ENCODE data around the gene IL18BP. TPM values are rescaled to one million over a fixed set of nuclear protein-coding genes. Genes with fewer than 3 reads are reported as not detected.

IL18BP gene
- total RNA-seq, 5 donors from 2014 or later (not counting 1 experiment from before 2014, with no cell fraction given) = 18.4 to 29.2 (median 22.4) TPM

DNA sequence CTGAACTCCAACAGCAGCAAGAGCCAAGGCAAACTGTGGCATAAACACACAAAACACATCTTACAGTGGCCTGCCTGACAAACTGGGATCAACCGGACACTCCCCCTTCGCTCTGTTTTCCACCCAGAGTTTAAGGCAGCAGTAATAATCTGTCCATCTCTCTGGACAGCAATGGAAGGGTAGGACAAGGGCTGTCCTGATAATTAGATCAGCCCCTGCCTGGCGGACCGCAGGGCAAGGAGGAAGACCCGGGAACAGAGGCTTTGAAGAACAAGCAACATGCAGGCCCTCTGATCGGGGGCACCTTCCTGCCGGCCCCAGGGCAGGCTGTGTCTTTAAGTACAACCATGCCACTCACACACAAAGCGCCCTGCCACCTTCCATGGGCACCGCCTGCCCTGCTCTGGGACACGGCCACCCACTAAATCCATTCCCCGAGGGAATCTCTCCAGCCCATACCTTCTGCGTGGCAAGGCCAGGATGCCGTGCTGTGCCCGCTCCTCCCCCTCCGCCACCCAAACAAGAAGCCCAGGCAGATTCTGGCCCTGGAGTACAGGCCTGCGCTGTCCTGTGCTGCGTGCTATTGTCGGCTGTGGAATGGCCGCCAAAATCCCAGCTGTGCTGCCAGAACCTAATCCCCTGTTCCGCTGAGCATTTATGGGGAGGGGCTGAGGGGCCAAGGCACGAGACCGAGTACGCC, 42.8 kb downstream of the IL18BP start:
- no peaks in the 10 kb centered on the region for H3K36me3 Mint-ChIP-seq
- peak overlapping the region; percentile 92 for H3K27ac ChIP-seq (ENCODE audit: low read length)
- ChIA-PET CTCF (interaction anchor here (0.6 to 3.1 kb wide), 3 partner anchors 16 to 103 kb away, joined by 4 to 28 read pairs (median 6); no protein-coding TSS in a partner anchor), POLR2A (interaction anchor here in 1 of 2 donors (1.4 to 1.5 kb wide), 2 partner anchors 33 to 71 kb away, joined by 3 to 4 read pairs; partner anchors contain the start of gene ANAPC15)
- WGBS (ENCODE audit: insufficient coverage) = 9% methylated on average over 18 of the region's 23 CpGs
- H3K9me3 ChIP-seq = no peaks in the 10 kb centered on the region
- H3K4me1 ChIP-seq (ENCODE audit: control insufficient read depth in 1 of 2, extremely low read depth in 1 of 2, insufficient read depth in 2 of 2, low read length in 2 of 2) = peaks cover 51 to 64% of the 10 kb centered on the region in 2 experiments
- no peaks in the 10 kb centered on the region for H3K27me3 ChIP-seq (replicated peaks in 1 of 2; ENCODE audit: control insufficient read depth in 2 of 2, extremely low read depth in 1 of 2, insufficient read depth in 2 of 2, low read length in 1 of 2)
- H3K27ac Mint-ChIP-seq = no peak overlapping the region
- no peaks in the 10 kb centered on the region for H3K36me3 ChIP-seq (ENCODE audit: control insufficient read depth in 2 of 2, extremely low read depth in 1 of 2, insufficient read depth in 1 of 2, low read length in 1 of 2)
- H3K9me3 Mint-ChIP-seq = no peaks in the 10 kb centered on the region
- H3K4me3 ChIP-seq (ENCODE audit: control insufficient read depth in 1 of 2, extremely low read depth in 1 of 2, low read length in 1 of 2) = peak overlapping the region; percentile 78 to 81
- H3K27me3 Mint-ChIP-seq = no peaks in the 10 kb centered on the region
- ATAC-seq (replicated peaks in 1 of 4) (peak; percentile 27 to 50 (median 46)), DNase-seq (peak; percentile 2 to 67 (median 41))
- H3K4me1 Mint-ChIP-seq = peaks cover 37 to 46% (median 44%) of the 10 kb centered on the region in 3 donors
- no peak overlapping the region for H3K4me3 Mint-ChIP-seq

DNA sequence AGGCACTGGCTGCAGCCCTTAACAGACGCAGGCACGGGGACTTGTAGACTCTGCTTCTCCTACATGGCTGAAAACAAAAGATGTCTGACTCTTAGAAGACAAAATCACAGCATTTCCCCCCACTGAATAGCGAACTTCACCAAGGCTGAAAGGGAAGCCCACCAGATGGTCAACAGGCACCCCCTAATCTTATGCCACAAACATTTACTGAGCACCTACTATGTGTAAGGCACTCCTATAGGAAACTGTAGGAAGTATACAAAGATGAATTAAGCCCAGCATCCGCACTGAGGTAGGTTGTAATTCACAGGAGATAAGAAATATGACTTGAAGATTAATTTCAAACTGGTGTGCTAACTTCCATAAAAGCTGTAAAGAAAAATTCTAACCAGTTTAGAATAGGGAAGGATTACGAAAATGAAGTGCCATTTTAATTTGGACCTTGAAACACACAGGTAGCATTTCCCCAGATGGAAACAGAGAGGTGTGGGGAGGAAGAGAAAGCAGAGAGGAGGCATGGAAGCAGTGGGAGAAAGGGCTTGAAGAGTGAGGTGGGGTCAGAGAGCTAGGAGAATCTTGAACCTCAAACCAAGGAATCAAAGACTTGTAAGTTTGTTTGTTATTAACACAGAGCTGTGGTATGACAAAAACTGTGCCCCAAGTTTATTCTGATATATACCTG, 43.5 kb downstream of the IL18BP start:
- peak overlapping the region; percentile 78 to 81 for H3K4me3 ChIP-seq (ENCODE audit: control insufficient read depth in 1 of 2, extremely low read depth in 1 of 2, low read length in 1 of 2)
- H3K27ac ChIP-seq (ENCODE audit: low read length) = peak overlapping the region; percentile 92
- Mint-ChIP-seq H3K4me3 (no peak overlapping the region), H3K36me3 (no peaks in the 10 kb centered on the region), H3K27me3 (no peaks in the 10 kb centered on the region), H3K27ac (no peak overlapping the region), H3K4me1 (peaks cover 30 to 39% (median 37%) of the 10 kb centered on the region in 3 donors), H3K9me3 (no peaks in the 10 kb centered on the region)
- peaks cover 46 to 58% of the 10 kb centered on the region in 2 experiments for H3K4me1 ChIP-seq (ENCODE audit: control insufficient read depth in 1 of 2, extremely low read depth in 1 of 2, insufficient read depth in 2 of 2, low read length in 2 of 2)
- POLR2A ChIA-PET = no interaction called here
- no peaks in the 10 kb centered on the region for H3K27me3 ChIP-seq (replicated peaks in 1 of 2; ENCODE audit: control insufficient read depth in 2 of 2, extremely low read depth in 1 of 2, insufficient read depth in 2 of 2, low read length in 1 of 2)
- CTCF ChIA-PET = interaction anchor here (0.6 to 1.2 kb wide), 3 partner anchors 12 to 103 kb away, joined by 4 to 10 read pairs (median 6); no protein-coding TSS in a partner anchor
- peak; percentile 4 to 18 (median 11) for ATAC-seq (replicated peaks in 1 of 4)
- WGBS (ENCODE audit: insufficient coverage) = 17% methylated on average over 1 of the region's 5 CpGs
- peak in 1 of 35 experiments; percentile 24 for DNase-seq
- no peaks in the 10 kb centered on the region for H3K9me3 ChIP-seq
- no peaks in the 10 kb centered on the region for H3K36me3 ChIP-seq (ENCODE audit: control insufficient read depth in 2 of 2, extremely low read depth in 1 of 2, insufficient read depth in 1 of 2, low read length in 1 of 2)

DNA sequence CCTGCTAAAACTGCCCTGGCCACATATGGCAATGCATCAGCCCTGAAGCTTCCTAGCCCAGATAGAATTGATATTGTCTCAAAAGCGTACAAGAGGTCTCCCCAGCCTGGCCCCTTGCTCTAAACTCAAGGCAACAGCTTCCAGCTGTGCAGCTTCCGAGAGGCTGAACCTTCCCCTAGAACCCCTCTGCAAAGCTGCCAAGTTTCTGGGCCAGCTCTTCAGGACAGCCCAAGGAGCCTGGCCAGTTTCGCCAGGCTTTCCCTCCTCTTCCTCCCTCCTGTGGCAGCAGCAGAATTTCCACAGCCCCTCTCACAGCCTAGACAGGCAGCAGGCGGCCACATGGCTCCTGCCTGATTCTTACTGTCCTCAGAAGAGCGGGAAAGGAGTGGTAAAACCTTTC, 47.1 kb downstream of the IL18BP start:
- Histone ChIP-seq H3K9me3 (no peaks in the 10 kb centered on the region), H3K36me3 (ENCODE audit: control insufficient read depth in 2 of 2, extremely low read depth in 1 of 2, insufficient read depth in 1 of 2, low read length in 1 of 2) (peaks cover 0 to 6% of the 10 kb centered on the region in 2 donors), H3K4me3 (ENCODE audit: control insufficient read depth in 1 of 2, extremely low read depth in 1 of 2, low read length in 1 of 2) (no peak overlapping the region), H3K27ac (ENCODE audit: low read length) (no peak overlapping the region), H3K4me1 (ENCODE audit: control insufficient read depth in 1 of 2, extremely low read depth in 1 of 2, insufficient read depth in 2 of 2, low read length in 2 of 2) (peaks cover 21 to 28% of the 10 kb centered on the region in 2 experiments), H3K27me3 (replicated peaks in 1 of 2; ENCODE audit: control insufficient read depth in 2 of 2, extremely low read depth in 1 of 2, insufficient read depth in 2 of 2, low read length in 1 of 2) (no peaks in the 10 kb centered on the region)
- no peaks in the 10 kb centered on the region for H3K9me3 Mint-ChIP-seq
- no peaks in the 10 kb centered on the region for H3K36me3 Mint-ChIP-seq
- no peak for ATAC-seq (replicated peaks in 1 of 4)
- peak overlapping the region in 1 of 2 donors; percentile 52 for H3K27ac Mint-ChIP-seq
- H3K27me3 Mint-ChIP-seq = no peaks in the 10 kb centered on the region
- no peak overlapping the region for H3K4me3 Mint-ChIP-seq
- no peak for DNase-seq
- 96% methylated on average over 3 of the region's 5 CpGs for WGBS (ENCODE audit: insufficient coverage)
- POLR2A ChIA-PET = interaction anchor here in 1 of 2 donors (0.6 kb wide), 1 partner anchor 108 kb away, joined by 3 read pairs; no protein-coding TSS in a partner anchor
- H3K4me1 Mint-ChIP-seq = peaks cover 30 to 37% (median 37%) of the 10 kb centered on the region in 3 donors
- CTCF ChIA-PET = interaction anchor here in 1 of 2 donors (1.4 kb wide), 1 partner anchor 20 kb away, joined by 3 read pairs; no protein-coding TSS in a partner anchor

DNA sequence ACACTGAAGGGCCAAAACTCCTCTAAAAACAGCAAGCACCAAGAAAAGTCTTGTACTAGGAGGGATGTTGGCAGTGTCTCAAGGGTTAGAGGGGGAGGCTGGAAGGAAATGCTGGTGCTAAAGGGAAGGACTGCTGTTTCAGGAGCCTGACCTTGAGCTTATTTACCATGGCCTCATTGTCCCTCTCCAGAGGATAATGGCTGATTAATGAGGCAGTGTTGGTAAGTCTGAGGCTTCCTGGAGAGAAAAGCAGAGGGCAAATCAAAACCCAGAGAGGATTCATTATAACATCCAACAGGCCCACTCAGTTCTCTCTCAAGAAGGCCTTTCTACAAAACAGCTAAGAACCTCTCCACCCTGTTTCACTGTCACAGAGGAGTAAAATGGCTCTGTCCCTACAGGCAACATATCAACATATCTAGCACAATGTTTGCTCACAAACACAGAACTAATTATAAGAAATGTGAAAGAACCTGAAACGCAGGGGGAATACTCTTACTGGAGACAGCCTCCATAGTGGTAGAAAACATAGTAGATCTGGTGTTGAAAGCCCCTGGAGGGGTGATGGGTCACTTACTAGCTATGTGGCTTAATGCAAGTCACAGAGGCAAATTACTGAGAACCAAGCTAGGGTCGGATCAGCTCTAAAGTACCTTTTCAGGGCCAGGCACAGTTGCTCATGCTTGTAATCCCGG, 50.2 kb downstream of the IL18BP start:
- no peaks in the 10 kb centered on the region for H3K27me3 ChIP-seq (replicated peaks in 1 of 2; ENCODE audit: control insufficient read depth in 2 of 2, extremely low read depth in 1 of 2, insufficient read depth in 2 of 2, low read length in 1 of 2)
- CTCF ChIA-PET = no interaction called here

More for the DNA sequence above, 50.2 kb downstream of the IL18BP start:
- 100% methylated on average over 1 of the region's 3 CpGs for WGBS (ENCODE audit: insufficient coverage)
- no peaks in the 10 kb centered on the region for H3K9me3 Mint-ChIP-seq
- no peak for ATAC-seq (replicated peaks in 1 of 4)
- no peak overlapping the region for H3K27ac ChIP-seq (ENCODE audit: low read length)
- H3K4me1 Mint-ChIP-seq = peaks cover 8 to 12% (median 9%) of the 10 kb centered on the region in 3 donors
- H3K27me3 Mint-ChIP-seq = no peaks in the 10 kb centered on the region
- POLR2A ChIA-PET = no interaction called here
- H3K4me3 ChIP-seq (ENCODE audit: control insufficient read depth in 1 of 2, extremely low read depth in 1 of 2, low read length in 1 of 2) = no peak overlapping the region
- peak overlapping the region in 1 of 2 donors; percentile 22 for H3K27ac Mint-ChIP-seq
- no peaks in the 10 kb centered on the region for H3K9me3 ChIP-seq
- H3K4me3 Mint-ChIP-seq = no peak overlapping the region
- H3K4me1 ChIP-seq (ENCODE audit: control insufficient read depth in 1 of 2, extremely low read depth in 1 of 2, insufficient read depth in 2 of 2, low read length in 2 of 2) = peaks cover 2 to 3% of the 10 kb centered on the region in 2 experiments
- H3K36me3 ChIP-seq (ENCODE audit: control insufficient read depth in 2 of 2, extremely low read depth in 1 of 2, insufficient read depth in 1 of 2, low read length in 1 of 2) = peaks cover 0 to 6% of the 10 kb centered on the region in 2 donors
- H3K36me3 Mint-ChIP-seq = no peaks in the 10 kb centered on the region
- no peak for DNase-seq

Other genes with a start within 250 kb of the IL18BP start
- not detected for gene DEFB108B, start 165.7 kb upstream of the IL18BP start, total RNA-seq
- gene DEFB131B, start 120.5 kb upstream of the IL18BP start, total RNA-seq = not detected
- gene XNDC1N, start 70.3 kb upstream of the IL18BP start, total RNA-seq = 10 to 100 TPM; 17.3 to 24.7 (median 21.5) TPM
- 10 to 100 TPM; 23.9 to 29.1 (median 24.8) TPM for gene RNF121, start 69.9 kb upstream of the IL18BP start, total RNA-seq
- gene NUMA1, start 81.6 kb downstream of the IL18BP start, total RNA-seq = 100 to 1,000 TPM; 237 to 386 (median 343) TPM
- 1 to 10 TPM; 2.5 to 5.1 (median 3.7) TPM for gene LRRC51, start 81.9 kb downstream of the IL18BP start, total RNA-seq
- 10 to 100 TPM; 45.7 to 69.3 (median 62.5) TPM for gene LAMTOR1, start 104.4 kb downstream of the IL18BP start, total RNA-seq
- gene TOMT, start 107.0 kb downstream of the IL18BP start, total RNA-seq = under 1 TPM in 1 of 5 donors, not detected in 4; 0.28 TPM
- gene ANAPC15, start 113.8 kb downstream of the IL18BP start, total RNA-seq = 10 to 100 TPM; 44.8 to 51.0 (median 47.7) TPM
- gene FOLR3, start 136.8 kb downstream of the IL18BP start, total RNA-seq = not detected
- gene FOLR1, start 193.2 kb downstream of the IL18BP start, total RNA-seq = under 1 TPM in 1 of 5 donors, not detected in 4; 0.25 TPM
- gene FOLR2, start 217.9 kb downstream of the IL18BP start, total RNA-seq = not detected
- 100 to 1,000 TPM; 112 to 162 (median 147) TPM for gene INPPL1, start 225.9 kb downstream of the IL18BP start, total RNA-seq
- not detected for gene PHOX2A, start 245.3 kb downstream of the IL18BP start, total RNA-seq